ENCODE data around the gene ADPRS.

Gene ADPRS

GRCh38 chr1:36115931-36116330 is 27.2 kb downstream of the ADPRS start:
- no peaks in the 10 kb centered on the region for H3K27me3 ChIP-seq (ENCODE audit: control insufficient read depth, insufficient read depth, low read length)
- no peak overlapping the region for H3K9ac ChIP-seq (ENCODE audit: low read depth, low read length)

GRCh38 chr1:36116901-36117300 is 28.2 kb downstream of the ADPRS start:
- no peaks in the 10 kb centered on the region for H3K36me3 ChIP-seq (ENCODE audit: control insufficient read depth, insufficient read depth, low read length)
- no peak overlapping the region for H3K4me3 ChIP-seq (ENCODE audit: low read depth, low read length)
- no peaks in the 10 kb centered on the region for H3K27me3 ChIP-seq (ENCODE audit: control insufficient read depth, insufficient read depth, low read length)
- H3K9ac ChIP-seq (ENCODE audit: low read depth, low read length) = no peak overlapping the region
- peaks cover 3% of the 10 kb centered on the region for H3K4me1 ChIP-seq (ENCODE audit: control insufficient read depth, insufficient read depth, low read length)
- no peaks in the 10 kb centered on the region for H3K9me3 ChIP-seq (ENCODE audit: control insufficient read depth, insufficient read depth, low read length)

More at GRCh38 chr1:36115931-36116330, 27.2 kb downstream of the ADPRS start:
- Histone ChIP-seq H3K4me3 (ENCODE audit: low read depth, low read length) (no peak overlapping the region), H3K9me3 (ENCODE audit: control insufficient read depth, insufficient read depth, low read length) (no peaks in the 10 kb centered on the region), H3K4me1 (ENCODE audit: control insufficient read depth, insufficient read depth, low read length) (peaks cover 3% of the 10 kb centered on the region), H3K36me3 (ENCODE audit: control insufficient read depth, insufficient read depth, low read length) (no peaks in the 10 kb centered on the region)

GRCh38 chr1:36118447-36119204 is 29.9 kb downstream of the ADPRS start:
- Histone ChIP-seq H3K4me3 (ENCODE audit: low read depth, low read length) (no peak overlapping the region), H3K27me3 (ENCODE audit: control insufficient read depth, insufficient read depth, low read length) (peaks cover 10% of the 10 kb centered on the region), H3K4me1 (ENCODE audit: control insufficient read depth, insufficient read depth, low read length) (peaks cover 3% of the 10 kb centered on the region), H3K9ac (ENCODE audit: low read depth, low read length) (no peak overlapping the region), H3K36me3 (ENCODE audit: control insufficient read depth, insufficient read depth, low read length) (no peaks in the 10 kb centered on the region), H3K9me3 (ENCODE audit: control insufficient read depth, insufficient read depth, low read length) (no peaks in the 10 kb centered on the region)

GRCh38 chr1:36119456-36119855 is 30.8 kb downstream of the ADPRS start:
- Histone ChIP-seq H3K9ac (ENCODE audit: low read depth, low read length) (no peak overlapping the region), H3K36me3 (ENCODE audit: control insufficient read depth, insufficient read depth, low read length) (no peaks in the 10 kb centered on the region), H3K4me3 (ENCODE audit: low read depth, low read length) (no peak overlapping the region), H3K4me1 (ENCODE audit: control insufficient read depth, insufficient read depth, low read length) (peaks cover 3% of the 10 kb centered on the region), H3K9me3 (ENCODE audit: control insufficient read depth, insufficient read depth, low read length) (no peaks in the 10 kb centered on the region), H3K27me3 (ENCODE audit: control insufficient read depth, insufficient read depth, low read length) (peaks cover 18% of the 10 kb centered on the region)

- Histone ChIP-seq H3K27me3 (ENCODE audit: control insufficient read depth, insufficient read depth, low read length) (peaks cover 33% of the 10 kb centered on the region), H3K9ac (ENCODE audit: low read depth, low read length) (no peak overlapping the region), H3K4me1 (ENCODE audit: control insufficient read depth, insufficient read depth, low read length) (peaks cover 3% of the 10 kb centered on the region), H3K36me3 (ENCODE audit: control insufficient read depth, insufficient read depth, low read length) (no peaks in the 10 kb centered on the region), H3K4me3 (ENCODE audit: low read depth, low read length) (no peak overlapping the region), H3K9me3 (ENCODE audit: control insufficient read depth, insufficient read depth, low read length) (no peaks in the 10 kb centered on the region)
Measured at GRCh38 chr1:36122062-36123030, 33.7 kb downstream of the ADPRS start.

GRCh38 chr1:36123356-36123755 is 34.7 kb downstream of the ADPRS start:
- Histone ChIP-seq H3K9me3 (ENCODE audit: control insufficient read depth, insufficient read depth, low read length) (no peaks in the 10 kb centered on the region), H3K4me1 (ENCODE audit: control insufficient read depth, insufficient read depth, low read length) (no peaks in the 10 kb centered on the region), H3K27me3 (ENCODE audit: control insufficient read depth, insufficient read depth, low read length) (peaks cover 33% of the 10 kb centered on the region), H3K36me3 (ENCODE audit: control insufficient read depth, insufficient read depth, low read length) (no peaks in the 10 kb centered on the region), H3K9ac (ENCODE audit: low read depth, low read length) (no peak overlapping the region), H3K4me3 (ENCODE audit: low read depth, low read length) (no peak overlapping the region)

GRCh38 chr1:36124404-36125128 is 35.9 kb downstream of the ADPRS start:
- H3K9ac ChIP-seq (ENCODE audit: low read depth, low read length) = no peak overlapping the region
- peak overlapping the region; percentile 45 for H3K4me3 ChIP-seq (ENCODE audit: low read depth, low read length)
- no peaks in the 10 kb centered on the region for H3K36me3 ChIP-seq (ENCODE audit: control insufficient read depth, insufficient read depth, low read length)
- H3K27me3 ChIP-seq (ENCODE audit: control insufficient read depth, insufficient read depth, low read length) = peaks cover 33% of the 10 kb centered on the region
- no peaks in the 10 kb centered on the region for H3K4me1 ChIP-seq (ENCODE audit: control insufficient read depth, insufficient read depth, low read length)
- no peaks in the 10 kb centered on the region for H3K9me3 ChIP-seq (ENCODE audit: control insufficient read depth, insufficient read depth, low read length)

- H3K4me3 ChIP-seq (ENCODE audit: low read depth, low read length) = peak within 1 kb of the TSS; percentile 64
- peaks cover 33% of the 10 kb centered on the region for H3K27me3 ChIP-seq (ENCODE audit: control insufficient read depth, insufficient read depth, low read length)
Measured at GRCh38 chr1:36125129-36125991, 36.7 kb downstream of the ADPRS start, which contains the start of gene COL8A2. Gene COL8A2 (minus strand): TSS chr1:36125222. CDS start chr1:36100242, 24,980 bp downstream.

GRCh38 chr1:36126005-36126716 is 37.5 kb downstream of the ADPRS start:
- H3K36me3 ChIP-seq (ENCODE audit: control insufficient read depth, insufficient read depth, low read length) = no peaks in the 10 kb centered on the region
- no peaks in the 10 kb centered on the region for H3K9me3 ChIP-seq (ENCODE audit: control insufficient read depth, insufficient read depth, low read length)
- H3K9ac ChIP-seq (ENCODE audit: low read depth, low read length) = no peak overlapping the region
- peaks cover 33% of the 10 kb centered on the region for H3K27me3 ChIP-seq (ENCODE audit: control insufficient read depth, insufficient read depth, low read length)
- no peak overlapping the region for H3K4me3 ChIP-seq (ENCODE audit: low read depth, low read length)
- H3K4me1 ChIP-seq (ENCODE audit: control insufficient read depth, insufficient read depth, low read length) = no peaks in the 10 kb centered on the region

More at GRCh38 chr1:36125129-36125991, 36.7 kb downstream of the ADPRS start, which contains the start of gene COL8A2:
- H3K9me3 ChIP-seq (ENCODE audit: control insufficient read depth, insufficient read depth, low read length) = no peaks in the 10 kb centered on the region
- no peaks in the 10 kb centered on the region for H3K4me1 ChIP-seq (ENCODE audit: control insufficient read depth, insufficient read depth, low read length)
- no peak within 1 kb of the TSS for H3K9ac ChIP-seq (ENCODE audit: low read depth, low read length)
- no peaks in the 10 kb centered on the region for H3K36me3 ChIP-seq (ENCODE audit: control insufficient read depth, insufficient read depth, low read length)

GRCh38 chr1:36126797-36127500 is 38.3 kb downstream of the ADPRS start:
- H3K4me1 ChIP-seq (ENCODE audit: control insufficient read depth, insufficient read depth, low read length) = no peaks in the 10 kb centered on the region
- peaks cover 33% of the 10 kb centered on the region for H3K27me3 ChIP-seq (ENCODE audit: control insufficient read depth, insufficient read depth, low read length)
- H3K36me3 ChIP-seq (ENCODE audit: control insufficient read depth, insufficient read depth, low read length) = no peaks in the 10 kb centered on the region
- H3K4me3 ChIP-seq (ENCODE audit: low read depth, low read length) = no peak overlapping the region
- no peak overlapping the region for H3K9ac ChIP-seq (ENCODE audit: low read depth, low read length)
- H3K9me3 ChIP-seq (ENCODE audit: control insufficient read depth, insufficient read depth, low read length) = no peaks in the 10 kb centered on the region

Measured in iPS-15b (cell line).